Prostate gland (tissue), 2 donors: ENCODE results near the gene ZNF423.

Source experiments
- CTCF ChIP-seq, 4 experiments: fragments of 200-600 bp in 2 of 4; fragments of 450-650 bp in 2 of 4; sonication (generic) in 2 of 4; IDR thresholded peaks; 1 replicate in 3 of 4; 2 replicates in 1 of 4; pipeline ENCODE4 v1.5.1; 2016 to 2019; ENCODE audit warnings: antibody characterized with exemption in 4 of 4, mild to moderate bottlenecking in 2 of 4, moderate library complexity in 2 of 4
- POLR2A ChIP-seq: fragments of 450-650 bp; IDR thresholded peaks from one replicate; pipeline ENCODE4 v1.6.1; 2016; ENCODE audit warnings: antibody characterized with exemption, mild to moderate bottlenecking
- POLR2AphosphoS5 ChIP-seq: sonication (generic); formaldehyde crosslinking; IDR thresholded peaks from one replicate; pipeline ENCODE4 v1.6.1; 2017; ENCODE audit warnings: antibody characterized with exemption

GRCh38 chr16:49745311-49745747 is 110.6 kb downstream of the ZNF423 start:
- TF ChIP-seq CTCF (IDR thresholded peaks at IDR 0.05) (no peak), POLR2A (no peak), POLR2AphosphoS5 (no peak)
